AG10803 (cell line): ENCODE measurements around the gene GPR12.

Source experiments
- DNase-seq: peaks from one replicate; pipeline ENCODE4 v3.0.0; 2010; ENCODE audit warnings: low read depth
- H3K4me3 ChIP-seq: 2 replicates; pipeline ENCODE4 v1.5.1; 2011; ENCODE audit warnings: mild to moderate bottlenecking, low read length, control low read depth
- TF ChIP-seq, protein P1 (sequence below): conservative IDR thresholded peaks from 2 replicates; pipeline ENCODE4 v1.5.1; 2011; ENCODE audit warnings: mild to moderate bottlenecking, low read length, control low read depth, inconsistent platforms

The GPR12 gene

DNA sequence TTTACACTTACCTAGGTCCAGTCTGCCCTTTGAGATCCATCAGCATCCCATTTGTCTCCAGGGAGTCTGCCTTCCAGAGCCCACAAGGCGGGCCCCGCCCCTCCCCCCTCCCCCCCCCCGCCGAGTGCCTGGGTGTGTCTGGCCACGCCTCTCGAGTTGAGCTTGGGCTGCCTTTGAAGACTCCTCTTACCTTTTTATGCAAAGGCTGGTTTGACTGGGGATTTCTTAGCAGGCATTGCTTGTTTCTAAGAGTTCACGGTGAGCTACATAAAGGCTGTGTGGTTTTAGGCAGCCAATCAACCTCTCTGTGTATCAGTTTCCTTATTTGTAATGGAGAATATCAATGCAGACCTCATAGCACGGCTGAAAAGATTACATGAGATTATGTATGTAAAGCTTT lies 11.3 kb downstream of the GPR12 start:
- no peak for DNase-seq
- H3K4me3 ChIP-seq = no peak overlapping the region
- TF ChIP-seq, protein P1, sequence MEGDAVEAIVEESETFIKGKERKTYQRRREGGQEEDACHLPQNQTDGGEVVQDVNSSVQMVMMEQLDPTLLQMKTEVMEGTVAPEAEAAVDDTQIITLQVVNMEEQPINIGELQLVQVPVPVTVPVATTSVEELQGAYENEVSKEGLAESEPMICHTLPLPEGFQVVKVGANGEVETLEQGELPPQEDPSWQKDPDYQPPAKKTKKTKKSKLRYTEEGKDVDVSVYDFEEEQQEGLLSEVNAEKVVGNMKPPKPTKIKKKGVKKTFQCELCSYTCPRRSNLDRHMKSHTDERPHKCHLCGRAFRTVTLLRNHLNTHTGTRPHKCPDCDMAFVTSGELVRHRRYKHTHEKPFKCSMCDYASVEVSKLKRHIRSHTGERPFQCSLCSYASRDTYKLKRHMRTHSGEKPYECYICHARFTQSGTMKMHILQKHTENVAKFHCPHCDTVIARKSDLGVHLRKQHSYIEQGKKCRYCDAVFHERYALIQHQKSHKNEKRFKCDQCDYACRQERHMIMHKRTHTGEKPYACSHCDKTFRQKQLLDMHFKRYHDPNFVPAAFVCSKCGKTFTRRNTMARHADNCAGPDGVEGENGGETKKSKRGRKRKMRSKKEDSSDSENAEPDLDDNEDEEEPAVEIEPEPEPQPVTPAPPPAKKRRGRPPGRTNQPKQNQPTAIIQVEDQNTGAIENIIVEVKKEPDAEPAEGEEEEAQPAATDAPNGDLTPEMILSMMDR = no peak

DNA sequence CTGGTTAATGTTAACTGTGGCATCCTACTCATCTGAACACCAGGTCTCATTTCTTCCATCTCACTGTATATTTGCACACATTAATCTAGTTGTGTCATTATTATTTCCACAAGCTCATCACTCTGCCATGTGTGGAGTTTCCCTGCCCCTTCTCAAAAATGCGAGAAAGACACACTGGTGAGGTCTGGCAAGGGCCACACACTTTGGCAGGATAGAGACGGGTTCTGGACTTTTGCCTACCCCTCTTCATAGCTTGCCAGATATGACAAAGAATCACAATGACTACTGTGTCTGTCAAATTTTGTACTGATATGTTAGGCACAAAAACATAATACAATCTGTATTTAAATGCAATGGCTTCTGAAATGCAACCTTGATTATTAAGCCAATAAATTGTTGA lies 12.9 kb downstream of the GPR12 start:
- no peak for DNase-seq
- H3K4me3 ChIP-seq = no peak overlapping the region
- TF ChIP-seq, protein P1 = no peak

DNA sequence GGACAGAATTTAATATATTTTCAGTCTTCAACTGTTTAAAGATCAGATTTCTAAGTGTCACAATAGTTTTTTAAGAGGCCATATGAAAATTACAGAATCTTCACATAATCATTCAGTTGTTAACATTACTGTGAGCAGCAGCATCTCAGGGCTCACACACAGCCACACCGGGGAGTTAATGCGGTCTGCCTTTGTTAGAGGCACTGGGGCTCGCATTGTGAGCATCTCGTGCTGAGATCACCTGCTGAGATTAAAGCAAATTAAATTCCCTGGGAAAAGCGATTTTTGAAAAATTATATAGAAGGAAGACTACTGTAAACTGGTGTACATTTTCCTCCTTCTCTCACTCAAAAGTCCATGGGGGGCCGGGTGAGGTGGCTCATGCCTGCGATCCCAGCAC lies 16.6 kb downstream of the GPR12 start:
- no peak for DNase-seq
- TF ChIP-seq, protein P1 = no peak
- no peak overlapping the region for H3K4me3 ChIP-seq

GRCh38 chr13:26742691-26743358 lies 17.8 kb downstream of the GPR12 start:
- no peak for DNase-seq
- H3K4me3 ChIP-seq = no peak overlapping the region
- TF ChIP-seq, protein P1 = no peak

- TF ChIP-seq, protein P1 = no peak
- no peak for DNase-seq
- no peak overlapping the region for H3K4me3 ChIP-seq
Measured at GRCh38 chr13:26735677-26736076, 24.9 kb downstream of the GPR12 start.

- TF ChIP-seq, protein P1 = no peak
- no peak overlapping the region for H3K4me3 ChIP-seq
- no peak for DNase-seq
Measured at GRCh38 chr13:26727633-26728032, 33.0 kb downstream of the GPR12 start.

GRCh38 chr13:26727122-26727521 lies 33.5 kb downstream of the GPR12 start:
- DNase-seq = no peak
- no peak overlapping the region for H3K4me3 ChIP-seq
- TF ChIP-seq, protein P1 = no peak
